Nephron progenitor cell (in vitro differentiated cells): ENCODE results near the gene SLC5A4.

ENCODE experiments used
- DNase-seq: peaks from one replicate; pipeline ENCODE4 v3.0.0; 2021
- H3K27ac Mint-ChIP-seq: 2 replicates; pipeline ENCODE4 v1.8.0; 2021; ENCODE audit warnings: mild to moderate bottlenecking, moderate library complexity, mixed read lengths
- H3K27me3 Mint-ChIP-seq: 2 replicates; pipeline ENCODE4 v1.8.0; 2021; ENCODE audit warnings: mild to moderate bottlenecking, low read depth, mixed read lengths; ENCODE audit not compliant: poor library complexity
- H3K36me3 Mint-ChIP-seq: 2 replicates; pipeline ENCODE4 v1.8.0; 2021; ENCODE audit warnings: low read depth, mixed read lengths
- H3K4me1 Mint-ChIP-seq: 2 replicates; pipeline ENCODE4 v1.8.0; 2021; ENCODE audit warnings: mixed read lengths
- H3K4me3 Mint-ChIP-seq: 2 replicates; pipeline ENCODE4 v1.8.0; 2021; ENCODE audit warnings: mild to moderate bottlenecking, moderate library complexity, mixed read lengths
- H3K9me3 Mint-ChIP-seq: 2 replicates; pipeline ENCODE4 v1.8.0; 2021; ENCODE audit warnings: mild to moderate bottlenecking, moderate library complexity, mixed read lengths
- CTCF ChIP-seq: fragments of 200-600 bp; sonication (generic); IDR thresholded peaks from 2 replicates; pipeline ENCODE4 v1.5.0; 2021; ENCODE audit warnings: antibody characterized with exemption

Gene SLC5A4

GRCh38 chr22:32185821-32186220 is 69.3 kb downstream of the SLC5A4 start:
- Mint-ChIP-seq H3K36me3 (no peaks in the 10 kb centered on the region), H3K27me3 (peaks cover 52% of the 10 kb centered on the region), H3K9me3 (no peaks in the 10 kb centered on the region), H3K4me1 (no peaks in the 10 kb centered on the region), H3K4me3 (no peak overlapping the region), H3K27ac (no peak overlapping the region)
- DNase-seq: no peak
- no peak for TF ChIP-seq CTCF

- DNase-seq: no peak
- Mint-ChIP-seq H3K9me3 (no peaks in the 10 kb centered on the region), H3K36me3 (no peaks in the 10 kb centered on the region), H3K4me3 (no peak overlapping the region), H3K27me3 (peaks cover 38% of the 10 kb centered on the region), H3K27ac (no peak overlapping the region), H3K4me1 (no peaks in the 10 kb centered on the region)
- TF ChIP-seq CTCF: no peak
Observed at GRCh38 chr22:32183625-32184024, 71.5 kb downstream of the SLC5A4 start.

GRCh38 chr22:32181043-32181442 is 74.1 kb downstream of the SLC5A4 start:
- H3K27ac Mint-ChIP-seq: no peak overlapping the region
- H3K4me1 Mint-ChIP-seq: no peaks in the 10 kb centered on the region
- no peaks in the 10 kb centered on the region for H3K36me3 Mint-ChIP-seq
- no peak overlapping the region for H3K4me3 Mint-ChIP-seq
- TF ChIP-seq CTCF: no peak
- no peak for DNase-seq
- no peaks in the 10 kb centered on the region for H3K9me3 Mint-ChIP-seq
- peaks cover 28% of the 10 kb centered on the region for H3K27me3 Mint-ChIP-seq

GRCh38 chr22:32177221-32177765 is 77.9 kb downstream of the SLC5A4 start:
- no peak overlapping the region for H3K27ac Mint-ChIP-seq
- H3K27me3 Mint-ChIP-seq: peaks cover 17% of the 10 kb centered on the region
- H3K36me3 Mint-ChIP-seq: no peaks in the 10 kb centered on the region
- no peaks in the 10 kb centered on the region for H3K9me3 Mint-ChIP-seq
- H3K4me3 Mint-ChIP-seq: no peak overlapping the region
- H3K4me1 Mint-ChIP-seq: no peaks in the 10 kb centered on the region
- no peak for DNase-seq
- no peak for TF ChIP-seq CTCF

- H3K4me3 Mint-ChIP-seq: peak overlapping the region; percentile 34
- TF ChIP-seq CTCF: no peak
- no peak overlapping the region for H3K27ac Mint-ChIP-seq
- DNase-seq: peak; percentile 68
- no peaks in the 10 kb centered on the region for H3K9me3 Mint-ChIP-seq
- H3K4me1 Mint-ChIP-seq: no peaks in the 10 kb centered on the region
- H3K27me3 Mint-ChIP-seq: peaks cover 22% of the 10 kb centered on the region
- H3K36me3 Mint-ChIP-seq: no peaks in the 10 kb centered on the region
Observed at GRCh38 chr22:32175683-32176644, 79.2 kb downstream of the SLC5A4 start.
